Measurements from ENCODE around the gene PUS7L.

GRCh38 chr12:43805149-43805859 lies 46.7 kb upstream of the PUS7L start:
- TF ChIP-seq CTCF (IDR thresholded peaks at IDR 0.05; ENCODE audit: low read length) = no peak
- TF ChIP-seq EZH2 (optimal IDR thresholded peaks at IDR 0.05; ENCODE audit: low read depth, low read length) = no peak
